Panc1 (cell line): Measurements from ENCODE around the gene TBC1D22B.

Source experiments
- CTCF ChIP-seq: fragments of 450-650 bp; IDR thresholded peaks from 2 replicates; pipeline ENCODE4 v1.5.1; 2017; ENCODE audit warnings: mild to moderate bottlenecking
- POLR2AphosphoS5 ChIP-seq: IDR thresholded peaks from 2 replicates; pipeline ENCODE4 v1.6.1; 2012; ENCODE audit warnings: mild to moderate bottlenecking, low read depth, low read length, moderate library complexity
- REST ChIP-seq, 2 experiments: IDR thresholded peaks; 2 replicates each; pipeline ENCODE4 v1.6.1; 2011 to 2012; ENCODE audit warnings: low read depth in 2 of 2, control low read depth in 1 of 2, low read length in 1 of 2, mild to moderate bottlenecking in 1 of 2, moderate library complexity in 1 of 2; ENCODE audit not compliant: insufficient read depth in 1 of 2
- SIN3A ChIP-seq: IDR thresholded peaks from 2 replicates; pipeline ENCODE4 v1.6.1; 2012; ENCODE audit warnings: low read depth, mild to moderate bottlenecking, low read length, moderate library complexity, borderline replicate concordance; ENCODE audit not compliant: insufficient read depth
- TCF7L2 ChIP-seq: IDR thresholded peaks from 2 replicates; pipeline ENCODE4 v1.6.1; 2011; ENCODE audit warnings: mild to moderate bottlenecking, low read depth, low read length, inconsistent platforms

GRCh38 chr6:37239526-37239925, 18.0 kb upstream of the TBC1D22B start:
- TF ChIP-seq CTCF, result no peak
- TF ChIP-seq REST (IDR thresholded peaks at IDR 0.05; ENCODE audit: insufficient read depth in 1 of 2, low read depth in 2 of 2, low read length in 1 of 2), result no peak
- TF ChIP-seq SIN3A, result no peak
- TF ChIP-seq POLR2AphosphoS5, result no peak
- TF ChIP-seq TCF7L2, result no peak
